ENCODE measurements around the gene FRS3. TPM values are rescaled to one million over a fixed set of nuclear protein-coding genes. Genes with fewer than 3 reads are reported as not detected.

FRS3 gene
- total and polyA plus RNA-seq, 5 experiments from 2014 or later, result 0.91 to 7.6 (median 2.8) TPM

DNA sequence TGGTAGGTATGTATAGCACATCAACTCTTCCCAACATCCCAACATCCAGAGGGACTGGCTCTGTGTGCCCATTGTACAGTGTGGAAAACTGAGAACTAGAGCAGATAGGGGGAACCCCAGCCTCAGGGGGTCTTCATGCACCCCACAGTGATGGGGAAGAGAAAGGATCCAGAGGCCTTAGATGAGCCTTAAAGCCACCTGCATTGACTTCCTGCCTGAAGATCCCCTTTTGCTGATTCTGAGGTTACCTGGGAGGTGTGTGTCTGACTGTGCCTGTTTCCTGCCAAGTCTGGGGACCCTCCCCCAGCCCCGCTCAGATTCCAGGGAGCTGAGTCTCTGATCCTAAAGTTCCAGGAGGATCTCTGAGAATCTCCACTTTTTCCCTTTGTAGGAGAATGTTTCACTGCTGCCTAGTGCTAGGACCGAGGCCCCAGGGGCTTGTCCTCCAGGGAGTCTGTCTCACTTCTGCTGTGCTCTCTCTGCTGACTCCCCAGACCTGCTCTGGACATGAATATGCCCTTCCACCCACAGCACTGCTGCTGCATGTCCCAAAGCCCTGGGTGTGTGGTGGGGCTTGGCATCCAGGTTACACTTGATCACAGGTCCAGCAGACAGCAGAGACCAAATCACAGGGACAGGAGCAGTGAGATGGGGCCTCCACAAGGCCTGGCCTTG lies 19.7 kb downstream of the FRS3 start:
- H3K4me3 Mint-ChIP-seq, result no peak overlapping the region
- no peak for ATAC-seq
- POLR2A ChIA-PET, result no interaction called here
- H3K9me3 Mint-ChIP-seq, result no peaks in the 10 kb centered on the region
- H3K27ac Mint-ChIP-seq, result peak overlapping the region in 1 of 10 donors; percentile 6
- peaks cover 0 to 16% (median 4%) of the 10 kb centered on the region in 4 donors for H3K4me1 Mint-ChIP-seq
- peaks cover 0 to 7% (median 4%) of the 10 kb centered on the region in 5 donors for H3K27me3 Mint-ChIP-seq
- H3K36me3 Mint-ChIP-seq, result no peaks in the 10 kb centered on the region
- DNase-seq, result no peak

DNA sequence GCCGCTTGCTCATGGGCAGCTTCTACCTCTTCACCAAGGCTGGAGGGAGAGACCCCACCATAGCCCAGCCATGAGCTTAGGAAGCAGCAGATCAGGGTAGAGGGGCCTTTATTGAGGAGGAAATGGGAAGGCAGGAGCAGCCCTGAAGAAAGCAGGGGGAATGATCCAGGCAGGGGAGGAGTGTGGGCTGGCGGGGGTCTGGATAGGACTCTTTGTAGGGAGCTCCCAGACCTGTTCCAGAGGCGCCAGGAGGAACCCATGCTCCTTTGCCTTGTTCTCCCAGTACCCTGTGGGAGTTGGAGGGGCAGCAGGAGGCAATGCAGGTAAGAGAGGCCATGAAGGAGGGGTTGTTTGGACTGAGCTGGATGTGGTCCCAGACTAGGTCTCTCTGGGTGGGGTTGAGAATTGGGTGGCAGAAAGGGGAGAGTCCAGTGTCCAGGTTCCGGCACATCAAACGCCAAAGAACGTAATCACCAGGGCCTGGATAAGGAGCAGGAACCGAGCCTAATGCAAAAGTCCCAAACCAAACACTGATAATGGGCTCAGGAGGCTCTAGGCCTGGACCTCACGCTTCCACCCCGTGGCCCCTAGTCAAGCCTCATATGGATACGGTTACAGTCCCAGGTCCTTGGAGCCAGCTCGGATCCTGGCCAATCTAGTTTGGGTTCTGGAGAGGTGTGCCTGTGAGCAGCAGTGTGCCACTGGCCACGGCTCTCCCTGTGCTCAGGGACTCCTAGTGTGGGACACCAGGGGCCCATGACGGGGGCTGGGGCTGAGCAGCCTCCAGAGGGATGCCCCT lies 20.4 kb downstream of the FRS3 start:
- Mint-ChIP-seq H3K36me3 (no peaks in the 10 kb centered on the region), H3K27me3 (peaks cover 0 to 7% (median 6%) of the 10 kb centered on the region in 5 donors), H3K27ac (peak overlapping the region in 1 of 10 donors; percentile 86), H3K4me3 (no peak overlapping the region), H3K4me1 (peaks cover 0 to 16% (median 4%) of the 10 kb centered on the region in 4 donors), H3K9me3 (no peaks in the 10 kb centered on the region)
- POLR2A ChIA-PET, result interaction anchor here (0.6 kb wide), 1 partner anchor 1712 kb away, joined by 3 read pairs; no protein-coding TSS in a partner anchor
- DNase-seq, result no peak
- ATAC-seq, result no peak

DNA sequence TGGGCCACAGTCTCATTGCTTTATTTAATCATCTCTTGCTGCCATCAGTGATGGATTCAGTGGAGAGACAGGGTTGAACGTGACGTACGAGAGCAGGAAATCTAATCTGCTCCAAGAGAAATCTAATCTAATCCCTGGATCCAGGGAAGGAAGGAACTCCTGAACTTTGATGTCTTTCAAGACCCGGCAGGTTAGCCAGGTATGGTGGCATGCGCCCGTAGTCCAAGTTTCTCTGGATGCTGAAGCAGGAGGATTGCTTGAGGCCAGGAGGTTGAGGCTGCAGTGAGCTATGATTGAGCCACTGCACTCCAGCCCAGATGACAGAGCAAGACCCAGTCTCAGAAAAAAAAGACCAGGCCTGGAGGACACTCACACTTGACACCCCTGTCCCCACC lies 21.1 kb downstream of the FRS3 start:
- no peak overlapping the region for H3K4me3 Mint-ChIP-seq
- H3K4me1 Mint-ChIP-seq, result peaks cover 0 to 16% (median 4%) of the 10 kb centered on the region in 4 donors
- no peaks in the 10 kb centered on the region for H3K9me3 Mint-ChIP-seq
- DNase-seq (no peak), ATAC-seq (no peak)
- peak overlapping the region in 1 of 10 donors; percentile 86 for H3K27ac Mint-ChIP-seq
- peaks cover 0 to 8% (median 7%) of the 10 kb centered on the region in 5 donors for H3K27me3 Mint-ChIP-seq
- POLR2A ChIA-PET, result no interaction called here
- H3K36me3 Mint-ChIP-seq, result no peaks in the 10 kb centered on the region

DNA sequence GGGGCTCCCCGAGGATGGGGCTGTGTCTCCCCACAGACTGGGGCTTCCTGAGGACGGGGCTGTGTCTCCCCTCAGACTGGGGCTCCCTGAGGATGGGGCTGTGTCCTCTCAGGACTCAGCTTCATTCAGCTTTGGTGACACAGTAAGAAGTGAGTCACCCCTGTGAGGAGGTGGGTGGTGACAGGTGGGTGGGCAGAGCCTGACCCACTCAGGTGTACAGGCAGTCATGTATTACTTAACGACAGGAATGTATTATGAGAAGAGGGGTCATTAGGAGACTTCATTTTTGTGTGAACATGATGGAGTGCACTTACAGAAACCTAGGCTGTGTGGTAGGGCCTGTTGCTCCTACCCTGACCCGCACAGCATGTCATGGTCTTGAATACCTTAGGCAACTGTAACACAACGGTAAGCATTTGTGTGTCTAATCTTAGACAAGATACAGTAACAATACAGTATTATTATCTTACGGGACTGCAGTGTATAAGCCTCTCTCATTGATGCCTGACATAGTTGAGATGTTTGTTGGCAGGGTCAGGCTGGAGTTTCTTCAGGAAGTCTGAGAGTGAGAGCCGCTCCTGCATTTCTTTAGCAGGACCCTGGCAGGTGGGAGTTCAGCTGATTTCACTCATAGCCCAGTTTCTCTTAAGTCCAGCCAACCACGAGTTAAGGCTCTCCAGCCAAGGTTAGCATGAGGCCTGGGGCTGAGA lies 21.6 kb downstream of the FRS3 start:
- ATAC-seq, result no peak
- DNase-seq, result no peak
- Mint-ChIP-seq H3K27me3 (peaks cover 0 to 7% (median 4%) of the 10 kb centered on the region in 5 donors), H3K36me3 (no peaks in the 10 kb centered on the region), H3K27ac (no peak overlapping the region), H3K4me1 (peaks cover 0 to 16% (median 2%) of the 10 kb centered on the region in 4 donors), H3K9me3 (no peaks in the 10 kb centered on the region), H3K4me3 (no peak overlapping the region)
- POLR2A ChIA-PET, result interaction anchor here (0.6 kb wide), 1 partner anchor 12 kb away, joined by 3 read pairs; no protein-coding TSS in a partner anchor

GRCh38 chr6:41757271-41757670 lies 22.4 kb downstream of the FRS3 start:
- Mint-ChIP-seq H3K4me3 (peak overlapping the region in 1 of 10 donors; percentile 0), H3K27ac (peak overlapping the region in 1 of 10 donors; percentile 8), H3K36me3 (no peaks in the 10 kb centered on the region), H3K4me1 (peaks cover 0 to 16% (median 2%) of the 10 kb centered on the region in 4 donors), H3K9me3 (no peaks in the 10 kb centered on the region), H3K27me3 (peaks cover 0 to 6% (median 4%) of the 10 kb centered on the region in 5 donors)
- ATAC-seq (no peak), DNase-seq (no peak)
- POLR2A ChIA-PET, result interaction anchor here (0.6 kb wide), 1 partner anchor 12 kb away, joined by 3 read pairs; no protein-coding TSS in a partner anchor

DNA sequence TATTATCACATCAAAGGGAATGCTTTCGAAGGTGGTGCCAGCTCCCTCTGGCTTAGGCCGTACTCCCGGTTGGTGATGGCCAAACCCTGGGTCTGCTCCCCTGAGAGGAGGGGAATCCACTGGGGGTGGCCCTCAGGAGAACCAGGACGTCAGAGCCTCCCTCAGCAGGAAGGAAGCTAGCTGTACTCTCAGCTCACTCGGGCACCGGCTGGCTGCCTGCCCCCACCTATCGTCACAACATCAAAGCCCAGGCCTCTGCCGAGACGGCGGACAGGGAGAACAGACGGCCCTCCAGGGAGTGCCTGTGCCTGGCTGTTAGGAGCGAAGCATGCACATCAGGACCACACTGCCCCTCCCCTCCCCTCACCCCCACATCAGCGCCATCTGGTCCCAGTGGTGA lies 23.3 kb downstream of the FRS3 start:
- DNase-seq (no peak), ATAC-seq (peak; percentile 47 to 70)
- Mint-ChIP-seq H3K9me3 (no peaks in the 10 kb centered on the region), H3K27ac (peak overlapping the region in 2 of 10 donors; percentile 7 to 59), H3K36me3 (no peaks in the 10 kb centered on the region), H3K27me3 (peaks cover 0 to 5% (median 3%) of the 10 kb centered on the region in 5 donors), H3K4me1 (peaks cover 0 to 16% (median 2%) of the 10 kb centered on the region in 4 donors), H3K4me3 (no peak overlapping the region)
- POLR2A ChIA-PET, result no interaction called here

DNA sequence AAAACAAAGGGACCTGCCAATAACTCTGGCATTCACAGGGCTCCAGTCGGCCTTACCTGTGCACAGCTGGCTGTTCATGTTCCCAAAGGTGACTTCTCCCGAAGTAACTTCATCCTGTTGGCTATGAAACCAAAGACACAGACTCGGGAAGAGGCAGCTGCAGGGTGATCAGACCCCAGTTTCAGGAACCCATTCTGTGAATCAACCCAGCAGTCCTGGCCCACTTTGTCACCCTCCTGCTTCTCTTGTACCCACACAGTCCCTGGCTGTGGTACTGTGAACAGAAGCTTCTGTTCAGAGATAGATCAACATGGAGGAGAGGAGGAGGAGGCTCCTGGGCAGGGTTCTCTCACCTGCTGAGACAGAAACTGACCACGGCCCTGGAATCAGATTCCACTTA lies 23.8 kb downstream of the FRS3 start:
- Mint-ChIP-seq H3K9me3 (no peaks in the 10 kb centered on the region), H3K27ac (peak overlapping the region in 1 of 10 donors; percentile 7), H3K36me3 (no peaks in the 10 kb centered on the region), H3K4me1 (peaks cover 0 to 16% (median 2%) of the 10 kb centered on the region in 4 donors), H3K4me3 (no peak overlapping the region), H3K27me3 (peaks cover 0 to 4% (median 0%) of the 10 kb centered on the region in 5 donors)
- DNase-seq (no peak), ATAC-seq (no peak)
- POLR2A ChIA-PET, result no interaction called here

DNA sequence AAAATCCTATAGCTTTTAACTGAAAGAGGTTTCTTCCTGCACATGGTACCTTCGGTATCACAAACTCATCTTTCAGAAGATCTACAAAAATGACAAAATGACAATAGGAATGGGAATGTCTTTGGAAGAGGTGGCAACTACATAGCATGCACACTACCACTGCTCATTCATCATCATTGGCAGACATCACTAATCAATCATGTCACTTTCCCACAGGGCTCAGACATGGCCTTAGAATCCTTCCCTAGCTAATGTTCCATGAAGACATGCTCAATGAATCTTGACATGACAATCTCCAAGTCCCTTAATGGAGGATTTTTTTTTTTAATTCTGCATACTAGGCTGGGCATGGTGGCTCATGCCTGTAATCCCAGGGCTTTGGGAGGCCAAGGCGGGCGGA lies 29.3 kb downstream of the FRS3 start:
- H3K9me3 Mint-ChIP-seq, result no peaks in the 10 kb centered on the region
- no peak for DNase-seq

DNA sequence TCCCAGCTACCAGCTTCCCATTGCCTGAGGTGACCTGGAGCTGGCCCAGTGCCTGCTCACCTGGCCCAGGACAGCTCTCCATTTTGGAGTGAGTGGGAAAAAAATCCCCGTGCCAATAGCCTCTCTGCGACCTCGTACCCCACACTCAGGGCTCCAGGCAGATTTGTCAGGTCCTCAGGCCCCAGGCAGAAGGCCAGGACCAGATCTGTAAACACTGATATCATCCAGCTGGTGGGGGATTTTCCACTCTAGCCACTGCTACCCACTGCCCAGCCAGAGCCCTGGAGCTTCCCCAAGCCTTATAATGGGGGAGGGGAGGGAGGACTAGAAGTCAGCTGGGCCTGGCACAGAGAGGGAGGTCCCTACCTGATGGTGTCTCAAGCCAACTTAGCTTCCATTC lies 31.2 kb downstream of the FRS3 start:
- Mint-ChIP-seq H3K27me3 (peaks cover 0 to 5% (median 0%) of the 10 kb centered on the region in 5 donors), H3K4me3 (no peak overlapping the region), H3K9me3 (no peaks in the 10 kb centered on the region), H3K36me3 (no peaks in the 10 kb centered on the region), H3K4me1 (no peaks in the 10 kb centered on the region), H3K27ac (no peak overlapping the region)
- DNase-seq (no peak), ATAC-seq (no peak)
- POLR2A ChIA-PET, result interaction anchor here (0.6 kb wide), 1 partner anchor 194 kb away, joined by 5 read pairs; no protein-coding TSS in a partner anchor

More for the DNA sequence above, 29.3 kb downstream of the FRS3 start:
- Mint-ChIP-seq H3K4me3 (no peak overlapping the region), H3K27ac (no peak overlapping the region), H3K27me3 (peaks cover 0 to 6% (median 3%) of the 10 kb centered on the region in 5 donors), H3K36me3 (no peaks in the 10 kb centered on the region), H3K4me1 (no peaks in the 10 kb centered on the region)
- POLR2A ChIA-PET, result no interaction called here
- ATAC-seq, result no peak

DNA sequence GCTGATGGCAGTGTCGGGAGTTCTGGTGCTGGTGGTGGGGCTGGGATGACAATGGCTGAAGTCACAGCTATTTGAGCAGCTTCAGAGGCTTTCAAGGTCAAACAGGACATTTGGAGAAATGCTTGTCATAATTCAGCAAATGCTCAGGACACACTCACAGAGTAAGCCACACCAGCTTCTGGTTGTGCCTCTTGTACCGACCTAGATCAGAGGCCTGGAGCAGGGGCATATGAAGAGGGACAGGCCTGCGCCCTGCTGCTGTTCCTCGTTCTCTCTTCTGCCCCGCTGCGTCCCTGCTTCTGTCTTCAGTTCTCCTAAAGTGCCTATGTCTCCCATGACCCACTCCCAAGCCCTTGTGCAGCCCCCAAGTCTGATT lies 31.6 kb downstream of the FRS3 start:
- no peak overlapping the region for H3K4me3 Mint-ChIP-seq
- no peak for DNase-seq
- ATAC-seq, result no peak
- no peak overlapping the region for H3K27ac Mint-ChIP-seq
- H3K9me3 Mint-ChIP-seq, result no peaks in the 10 kb centered on the region
- peaks cover 0 to 5% (median 0%) of the 10 kb centered on the region in 5 donors for H3K27me3 Mint-ChIP-seq
- H3K36me3 Mint-ChIP-seq, result no peaks in the 10 kb centered on the region
- no peaks in the 10 kb centered on the region for H3K4me1 Mint-ChIP-seq
- POLR2A ChIA-PET, result interaction anchor here (0.6 kb wide), 1 partner anchor 195 kb away, joined by 5 read pairs; no protein-coding TSS in a partner anchor

- no peaks in the 10 kb centered on the region for H3K9me3 Mint-ChIP-seq
- POLR2A ChIA-PET, result no interaction called here
- no peak within 1 kb of the TSS for H3K27ac Mint-ChIP-seq
- H3K36me3 Mint-ChIP-seq, result no peaks in the 10 kb centered on the region
- no peak within 1 kb of the TSS for H3K4me3 Mint-ChIP-seq
- ATAC-seq, result no peak
- peaks cover 0 to 5% (median 0%) of the 10 kb centered on the region in 5 donors for H3K27me3 Mint-ChIP-seq
- no peak for DNase-seq
- H3K4me1 Mint-ChIP-seq, result no peaks in the 10 kb centered on the region
Measured at GRCh38 chr6:41747256-41748101, 32.2 kb downstream of the FRS3 start, which contains the start of gene PGC. TSS of gene PGC (minus strand) at chr6:41747397. CDS start at chr6:41747334, 63 bp downstream.

DNA sequence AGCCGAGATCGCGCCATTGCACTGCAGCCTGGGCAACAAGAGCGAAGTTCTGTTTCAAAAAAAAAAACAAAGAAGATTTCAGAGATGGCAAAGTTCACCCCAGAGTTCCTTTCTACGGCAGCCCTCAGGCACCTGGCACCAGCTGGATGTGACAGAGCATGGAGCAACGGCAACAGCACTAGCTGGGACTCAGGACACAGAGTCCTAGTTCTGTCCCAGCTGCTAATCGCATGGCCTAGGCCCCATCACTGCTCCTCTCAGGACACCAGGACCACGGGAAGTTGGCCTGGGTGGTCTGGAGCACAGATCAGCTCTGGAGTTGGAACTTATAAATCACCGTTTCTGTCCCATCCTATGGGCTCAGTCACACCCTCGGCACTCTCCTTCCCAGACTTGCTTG lies 33.6 kb downstream of the FRS3 start:
- Mint-ChIP-seq H3K36me3 (no peaks in the 10 kb centered on the region), H3K4me3 (no peak overlapping the region), H3K27me3 (peaks cover 0 to 5% (median 0%) of the 10 kb centered on the region in 5 donors), H3K4me1 (no peaks in the 10 kb centered on the region), H3K9me3 (no peaks in the 10 kb centered on the region), H3K27ac (no peak overlapping the region)
- POLR2A ChIA-PET, result interaction anchor here (0.7 kb wide), 2 partner anchors 12 to 41 kb away, joined by 3 to 4 read pairs; partner anchors contain the start of gene TOMM6
- no peak for ATAC-seq
- DNase-seq, result no peak

Measured in naive thymus-derived CD8-positive, alpha-beta T cell (primary cell).